ENCODE results near the gene DSTYK. TPM values are rescaled to one million over a fixed set of nuclear protein-coding genes. Genes with fewer than 3 reads are reported as not detected.
A peak's percentile ranks its signal among the peaks of the same experiment; 100 is the strongest.
"Not testable (repeated sequence)": the region's sequence is repeated elsewhere in the genome, so short reads cannot be mapped to it uniquely, and the experiment has no call there.

The DSTYK gene
- total RNA-seq, 2 donors from 2014 or later: 10.5 to 13.5 TPM

- no peak for ATAC-seq
- Mint-ChIP-seq H3K4me1 (peaks cover 5% of the 10 kb centered on the region), H3K36me3 (ENCODE audit: low read depth) (peaks cover 4% of the 10 kb centered on the region), H3K4me3 (no peak overlapping the region), H3K27me3 (peaks cover 41% of the 10 kb centered on the region), H3K27ac (no peak overlapping the region)
- no peaks in the 10 kb centered on the region for H3K9me3 ChIP-seq (ENCODE audit: control insufficient read depth, low read length, poor library complexity, severe bottlenecking)
- no peak for DNase-seq
These were observed 25.5 kb upstream of the DSTYK start for GRCh38 chr1:205236951-205237475.

- H3K36me3 Mint-ChIP-seq (ENCODE audit: low read depth): peaks cover 4% of the 10 kb centered on the region
- ATAC-seq (no peak), DNase-seq (no peak)
- H3K27me3 Mint-ChIP-seq: peaks cover 41% of the 10 kb centered on the region
- no peaks in the 10 kb centered on the region for H3K9me3 ChIP-seq (ENCODE audit: control insufficient read depth, low read length, poor library complexity, severe bottlenecking)
- H3K27ac Mint-ChIP-seq: no peak overlapping the region
- no peak overlapping the region for H3K4me3 Mint-ChIP-seq
- peaks cover 5% of the 10 kb centered on the region for H3K4me1 Mint-ChIP-seq
These were observed 25.0 kb upstream of the DSTYK start for GRCh38 chr1:205236526-205236925.

DNA sequence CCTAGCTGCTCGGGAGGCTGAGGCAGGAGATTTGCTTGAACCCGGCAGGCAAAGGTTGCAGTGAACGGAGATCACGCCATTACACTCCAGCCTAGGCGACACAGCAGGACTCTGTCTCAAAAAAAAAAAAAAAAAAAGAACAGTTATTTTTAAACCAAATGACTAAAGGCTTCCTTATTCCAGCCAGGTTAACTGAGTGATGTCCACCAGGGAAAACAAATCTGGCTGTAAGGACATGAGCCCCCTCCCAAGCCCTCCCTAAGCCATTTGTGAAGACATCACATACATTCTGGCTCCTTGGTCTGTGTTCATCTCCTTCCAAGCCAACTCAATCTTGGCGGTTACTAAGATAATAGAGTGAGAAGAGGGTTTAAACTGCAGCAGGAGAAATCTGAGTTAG, 24.4 kb upstream of the DSTYK start:
- Mint-ChIP-seq H3K4me3 (no peak overlapping the region), H3K27me3 (peaks cover 41% of the 10 kb centered on the region)

GRCh38 chr1:205233986-205234385, 22.5 kb upstream of the DSTYK start:
- peaks cover 16% of the 10 kb centered on the region for H3K4me1 Mint-ChIP-seq
- not testable (repeated sequence) for H3K4me3 Mint-ChIP-seq; H3K27ac Mint-ChIP-seq; H3K36me3 Mint-ChIP-seq (ENCODE audit: low read depth); DNase-seq; ATAC-seq; H3K9me3 ChIP-seq (ENCODE audit: control insufficient read depth, low read length, poor library complexity, severe bottlenecking)
- H3K27me3 Mint-ChIP-seq: peaks cover 35% of the 10 kb centered on the region

More for the DNA sequence above, 24.4 kb upstream of the DSTYK start:
- H3K4me1 Mint-ChIP-seq: peaks cover 5% of the 10 kb centered on the region
- DNase-seq (no peak), ATAC-seq (no peak)
- H3K36me3 Mint-ChIP-seq (ENCODE audit: low read depth): peaks cover 4% of the 10 kb centered on the region
- no peaks in the 10 kb centered on the region for H3K9me3 ChIP-seq (ENCODE audit: control insufficient read depth, low read length, poor library complexity, severe bottlenecking)
- H3K27ac Mint-ChIP-seq: no peak overlapping the region

- H3K27ac Mint-ChIP-seq: no peak overlapping the region
These were observed 21.5 kb upstream of the DSTYK start for GRCh38 chr1:205232945-205233397.

DNA sequence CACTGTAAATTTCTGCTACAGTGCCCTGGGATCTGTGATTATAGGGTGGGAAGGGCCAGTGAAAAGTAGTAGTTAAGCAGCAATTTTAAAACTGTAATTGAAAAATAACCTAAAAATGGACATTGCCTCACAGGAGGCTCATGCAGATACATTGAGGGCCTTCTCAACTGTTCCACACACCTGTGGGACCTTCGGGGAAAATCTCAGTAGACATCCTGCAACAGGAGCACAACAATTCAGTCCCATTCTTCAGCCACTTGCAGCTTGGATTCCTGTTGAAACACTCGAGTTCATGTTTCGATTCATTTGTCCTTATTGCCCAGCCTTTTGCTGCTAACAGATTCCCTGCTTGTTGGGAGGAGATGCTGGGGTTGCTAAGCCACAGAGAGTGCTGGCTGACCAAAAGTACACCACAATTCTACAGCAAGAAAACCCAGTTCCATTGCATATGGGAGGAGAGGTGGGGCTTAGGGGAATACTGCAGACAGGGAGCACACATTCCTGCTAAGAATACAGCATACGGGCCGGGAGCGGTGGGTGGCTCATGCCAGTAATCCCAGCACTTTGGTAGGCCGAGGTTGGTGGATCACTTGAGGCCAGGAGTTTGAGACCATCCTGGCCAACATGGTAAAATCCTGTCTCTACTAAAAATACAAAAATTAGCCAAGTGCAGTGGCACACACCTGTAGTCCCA, 20.8 kb upstream of the DSTYK start:
- no peak for ATAC-seq
- no peaks in the 10 kb centered on the region for H3K9me3 ChIP-seq (ENCODE audit: control insufficient read depth, low read length, poor library complexity, severe bottlenecking)
- DNase-seq: no peak
- Mint-ChIP-seq H3K27ac (no peak overlapping the region), H3K4me1 (peaks cover 22% of the 10 kb centered on the region), H3K36me3 (ENCODE audit: low read depth) (peaks cover 4% of the 10 kb centered on the region), H3K4me3 (no peak overlapping the region), H3K27me3 (peaks cover 19% of the 10 kb centered on the region)

More at GRCh38 chr1:205232945-205233397, 21.5 kb upstream of the DSTYK start:
- Mint-ChIP-seq H3K4me1 (peaks cover 22% of the 10 kb centered on the region), H3K4me3 (no peak overlapping the region), H3K36me3 (ENCODE audit: low read depth) (peaks cover 4% of the 10 kb centered on the region), H3K27me3 (peaks cover 25% of the 10 kb centered on the region)
- no peaks in the 10 kb centered on the region for H3K9me3 ChIP-seq (ENCODE audit: control insufficient read depth, low read length, poor library complexity, severe bottlenecking)
- ATAC-seq: no peak
- no peak for DNase-seq

DNA sequence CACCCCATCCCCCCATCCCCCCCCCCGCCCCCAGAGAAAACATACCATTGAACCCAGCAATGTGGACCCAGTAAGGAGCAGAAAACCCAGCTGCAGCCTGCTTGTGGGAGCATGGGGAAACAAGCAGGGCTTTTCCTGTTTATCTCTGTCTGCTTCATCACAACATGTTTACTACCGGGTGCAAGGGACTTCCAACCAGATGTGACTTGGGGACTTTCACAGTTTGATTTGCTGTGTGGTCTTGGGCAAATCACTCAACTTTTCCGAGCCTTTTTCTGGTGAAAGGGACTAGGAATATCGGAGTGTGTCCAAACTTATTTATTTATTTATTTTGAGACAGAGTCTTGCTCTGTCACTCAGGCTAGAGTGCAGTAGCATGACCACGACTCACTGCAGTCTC, 19.5 kb upstream of the DSTYK start:
- H3K4me3 Mint-ChIP-seq: no peak overlapping the region
- DNase-seq: no peak

DNA sequence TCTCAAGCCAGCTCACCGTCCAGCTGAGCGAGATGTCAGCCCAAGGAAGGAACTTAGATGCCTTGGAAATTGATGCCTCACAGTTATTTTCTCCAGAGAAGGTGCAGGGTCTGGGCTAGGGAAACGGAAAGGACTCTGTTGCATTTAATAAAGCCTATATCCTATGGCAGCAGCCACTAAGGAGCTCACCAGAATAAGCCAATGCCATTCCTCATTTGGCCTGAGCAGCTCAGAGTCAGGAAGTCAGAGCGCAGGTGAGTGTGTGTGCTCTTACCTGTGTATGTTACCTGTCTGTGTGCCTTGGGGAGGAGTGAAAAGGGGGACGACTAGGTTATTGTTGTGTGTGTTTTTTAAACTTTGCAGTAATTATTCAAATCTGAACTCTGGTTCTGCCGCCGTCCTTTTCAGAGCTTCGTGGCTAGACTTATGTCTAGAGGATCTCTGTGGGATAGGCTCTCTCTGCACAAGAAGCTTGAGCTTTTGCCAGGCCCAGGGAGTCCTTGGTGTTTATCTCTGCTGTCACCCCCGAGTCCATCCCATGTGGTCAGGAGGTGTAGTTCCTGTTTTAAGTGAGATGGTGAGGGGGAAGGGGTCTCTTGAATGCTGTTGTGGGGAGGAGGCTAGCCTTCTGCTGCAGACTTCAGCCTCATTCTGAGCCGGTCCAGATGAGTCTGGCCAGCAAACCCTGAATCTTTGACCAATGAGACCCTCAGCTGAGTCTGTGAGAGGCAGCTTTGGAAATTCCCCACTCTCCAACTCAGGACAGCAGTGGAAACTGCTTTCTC, 18.6 kb upstream of the DSTYK start:
- Mint-ChIP-seq H3K27me3 (peaks cover 20% of the 10 kb centered on the region), H3K36me3 (ENCODE audit: low read depth) (no peaks in the 10 kb centered on the region), H3K4me1 (peaks cover 24% of the 10 kb centered on the region), H3K4me3 (peak overlapping the region; percentile 96), H3K27ac (no peak overlapping the region)
- DNase-seq (no peak), ATAC-seq (no peak)
- H3K9me3 ChIP-seq (ENCODE audit: control insufficient read depth, low read length, poor library complexity, severe bottlenecking): no peaks in the 10 kb centered on the region

More for the DNA sequence above, 19.5 kb upstream of the DSTYK start:
- no peaks in the 10 kb centered on the region for H3K36me3 Mint-ChIP-seq (ENCODE audit: low read depth)
- peaks cover 20% of the 10 kb centered on the region for H3K27me3 Mint-ChIP-seq
- H3K27ac Mint-ChIP-seq: no peak overlapping the region
- H3K4me1 Mint-ChIP-seq: peaks cover 24% of the 10 kb centered on the region
- no peak for ATAC-seq
- H3K9me3 ChIP-seq (ENCODE audit: control insufficient read depth, low read length, poor library complexity, severe bottlenecking): no peaks in the 10 kb centered on the region

- peak; percentile 23 to 49 (median 29) for DNase-seq
- H3K4me1 Mint-ChIP-seq: peaks cover 24% of the 10 kb centered on the region
- no peaks in the 10 kb centered on the region for H3K9me3 ChIP-seq (ENCODE audit: control insufficient read depth, low read length, poor library complexity, severe bottlenecking)
- no peaks in the 10 kb centered on the region for H3K36me3 Mint-ChIP-seq (ENCODE audit: low read depth)
- H3K4me3 Mint-ChIP-seq: peak overlapping the region; percentile 96
- peak overlapping the region; percentile 79 for H3K27ac Mint-ChIP-seq
- ATAC-seq: peak; percentile 84
- H3K27me3 Mint-ChIP-seq: peaks cover 21% of the 10 kb centered on the region
These were observed 17.9 kb upstream of the DSTYK start for GRCh38 chr1:205229399-205229871.

GRCh38 chr1:205228093-205228521, 16.6 kb upstream of the DSTYK start:
- Mint-ChIP-seq H3K4me3 (peak overlapping the region; percentile 96), H3K36me3 (ENCODE audit: low read depth) (no peaks in the 10 kb centered on the region), H3K4me1 (peaks cover 24% of the 10 kb centered on the region), H3K27me3 (peaks cover 18% of the 10 kb centered on the region), H3K27ac (peak overlapping the region; percentile 79)
- H3K9me3 ChIP-seq (ENCODE audit: control insufficient read depth, low read length, poor library complexity, severe bottlenecking): no peaks in the 10 kb centered on the region
- peak; percentile 3 for ATAC-seq
- no peak for DNase-seq

GRCh38 chr1:205227584-205228013, 16.1 kb upstream of the DSTYK start, which contains the start of gene TMCC2:
Gene TMCC2 (plus strand): TSS chr1:205227946. CDS start chr1:205228565, 619 bp downstream.
- peak; percentile 75 for ATAC-seq
- Mint-ChIP-seq H3K4me1 (peaks cover 24% of the 10 kb centered on the region), H3K27ac (peak within 1 kb of the TSS; percentile 79), H3K4me3 (peak within 1 kb of the TSS; percentile 96), H3K36me3 (ENCODE audit: low read depth) (no peaks in the 10 kb centered on the region), H3K27me3 (peaks cover 18% of the 10 kb centered on the region)
- H3K9me3 ChIP-seq (ENCODE audit: control insufficient read depth, low read length, poor library complexity, severe bottlenecking): no peaks in the 10 kb centered on the region
- peak; percentile 55 to 61 (median 59) for DNase-seq

- H3K36me3 Mint-ChIP-seq (ENCODE audit: low read depth): no peaks in the 10 kb centered on the region
- H3K27me3 Mint-ChIP-seq: peaks cover 18% of the 10 kb centered on the region
- DNase-seq: no peak
- H3K27ac Mint-ChIP-seq: peak overlapping the region; percentile 24
- H3K4me1 Mint-ChIP-seq: peaks cover 24% of the 10 kb centered on the region
- no peak for ATAC-seq
- no peaks in the 10 kb centered on the region for H3K9me3 ChIP-seq (ENCODE audit: control insufficient read depth, low read length, poor library complexity, severe bottlenecking)
- H3K4me3 Mint-ChIP-seq: peak overlapping the region; percentile 77
These were observed 15.5 kb upstream of the DSTYK start for GRCh38 chr1:205226868-205227583.

All from T-helper 17 cell (primary cell).